GM21390 (cell line): ENCODE results near the gene ANAPC15.

Source experiments
- ATAC-seq: cut with Tn5 transposase; IDR thresholded peaks from one replicate; pipeline ENCODE4 v1.9.1; 2021; ENCODE audit not compliant: unreplicated experiment

The ANAPC15 gene

GRCh38 chr11:72088076-72088808, 24.3 kb downstream of the ANAPC15 start:
- ATAC-seq = no peak

GRCh38 chr11:72085621-72086351, 26.7 kb downstream of the ANAPC15 start:
- no peak for ATAC-seq

GRCh38 chr11:72084965-72085364, 27.5 kb downstream of the ANAPC15 start:
- no peak for ATAC-seq

GRCh38 chr11:72084076-72084475, 28.4 kb downstream of the ANAPC15 start:
- ATAC-seq = no peak

- no peak for ATAC-seq
These were observed 29.1 kb downstream of the ANAPC15 start for GRCh38 chr11:72083414-72083813.

- ATAC-seq = no peak
These were observed 30.6 kb downstream of the ANAPC15 start for GRCh38 chr11:72081821-72082453.

GRCh38 chr11:72081184-72081644, 31.3 kb downstream of the ANAPC15 start:
- no peak for ATAC-seq

- ATAC-seq = peak; percentile 93
These were observed 31.9 kb downstream of the ANAPC15 start, which contains the start of the genes LRRC51 and NUMA1 for GRCh38 chr11:72080326-72081183. TSS of gene LRRC51 (plus strand) at chr11:72080850. CDS start at chr11:72089084, 8,234 bp downstream. TSS of gene NUMA1 (minus strand) at chr11:72080542. CDS start at chr11:72035943, 44,599 bp downstream.

- no peak for ATAC-seq
These were observed 32.6 kb downstream of the ANAPC15 start for GRCh38 chr11:72079819-72080325.

GRCh38 chr11:72078477-72078876, 34.0 kb downstream of the ANAPC15 start:
- no peak for ATAC-seq

- no peak for ATAC-seq
These were observed 36.7 kb downstream of the ANAPC15 start for GRCh38 chr11:72075756-72076155.

- no peak for ATAC-seq
These were observed 37.4 kb downstream of the ANAPC15 start for GRCh38 chr11:72075109-72075508.

- no peak for ATAC-seq
These were observed 40.1 kb downstream of the ANAPC15 start for GRCh38 chr11:72072348-72072747.

- no peak for ATAC-seq
These were observed 42.0 kb downstream of the ANAPC15 start for GRCh38 chr11:72070491-72070890.

- ATAC-seq = no peak
These were observed 42.7 kb downstream of the ANAPC15 start for GRCh38 chr11:72069787-72070251.

- ATAC-seq = no peak
These were observed 43.3 kb downstream of the ANAPC15 start for GRCh38 chr11:72069200-72069599.

GRCh38 chr11:72067676-72068075, 44.8 kb downstream of the ANAPC15 start:
- no peak for ATAC-seq

GRCh38 chr11:72067266-72067665, 45.2 kb downstream of the ANAPC15 start:
- ATAC-seq = no peak

- no peak for ATAC-seq
These were observed 45.6 kb downstream of the ANAPC15 start for GRCh38 chr11:72066855-72067254.

GRCh38 chr11:72061739-72062396, 50.6 kb downstream of the ANAPC15 start:
- ATAC-seq = no peak
